ENCODE data around the gene SYT17. TPM values are rescaled to one million over a fixed set of nuclear protein-coding genes. Genes with fewer than 3 reads are reported as not detected.

Gene SYT17
- total RNA-seq, 5 donors from 2014 or later (not counting 1 experiment from before 2014, with no cell fraction given) = 0.23 to 1.4 (median 0.38) TPM; not detected in 2

- Mint-ChIP-seq H3K36me3 (no peaks in the 10 kb centered on the region), H3K27ac (no peak overlapping the region), H3K4me1 (no peaks in the 10 kb centered on the region), H3K4me3 (no peak overlapping the region), H3K9me3 (peaks cover 0 to 14% (median 12%) of the 10 kb centered on the region in 3 donors), H3K27me3 (peaks cover 5 to 9% of the 10 kb centered on the region in 2 donors)
- ChIA-PET POLR2A (no interaction called here), CTCF (no interaction called here)
- Histone ChIP-seq H3K36me3 (ENCODE audit: control insufficient read depth in 2 of 2, extremely low read depth in 1 of 2, insufficient read depth in 1 of 2, low read length in 1 of 2) (no peaks in the 10 kb centered on the region), H3K9me3 (no peaks in the 10 kb centered on the region), H3K27me3 (replicated peaks in 1 of 2; ENCODE audit: control insufficient read depth in 2 of 2, extremely low read depth in 1 of 2, insufficient read depth in 2 of 2, low read length in 1 of 2) (no peaks in the 10 kb centered on the region), H3K4me3 (ENCODE audit: control insufficient read depth in 1 of 2, extremely low read depth in 1 of 2, low read length in 1 of 2) (no peak overlapping the region), H3K4me1 (ENCODE audit: control insufficient read depth in 1 of 2, extremely low read depth in 1 of 2, insufficient read depth in 2 of 2, low read length in 2 of 2) (no peaks in the 10 kb centered on the region), H3K27ac (ENCODE audit: low read length) (no peak overlapping the region)
- ATAC-seq (replicated peaks in 1 of 4) (no peak), DNase-seq (no peak)
Measured at GRCh38 chr16:19225651-19226050, 57.6 kb downstream of the SYT17 start.

GRCh38 chr16:19227643-19228042 lies 59.6 kb downstream of the SYT17 start:
- DNase-seq (no peak), ATAC-seq (replicated peaks in 1 of 4) (no peak)
- ChIA-PET POLR2A (no interaction called here), CTCF (no interaction called here)
- peaks cover 5 to 12% of the 10 kb centered on the region in 2 donors for H3K27me3 Mint-ChIP-seq
- H3K27ac Mint-ChIP-seq = no peak overlapping the region
- H3K36me3 ChIP-seq (ENCODE audit: control insufficient read depth in 2 of 2, extremely low read depth in 1 of 2, insufficient read depth in 1 of 2, low read length in 1 of 2) = no peaks in the 10 kb centered on the region
- no peaks in the 10 kb centered on the region for H3K4me1 ChIP-seq (ENCODE audit: control insufficient read depth in 1 of 2, extremely low read depth in 1 of 2, insufficient read depth in 2 of 2, low read length in 2 of 2)
- H3K4me1 Mint-ChIP-seq = no peaks in the 10 kb centered on the region
- peaks cover 0 to 3% of the 10 kb centered on the region in 2 experiments for H3K27me3 ChIP-seq (replicated peaks in 1 of 2; ENCODE audit: control insufficient read depth in 2 of 2, extremely low read depth in 1 of 2, insufficient read depth in 2 of 2, low read length in 1 of 2)
- no peak overlapping the region for H3K4me3 Mint-ChIP-seq
- WGBS (ENCODE audit: insufficient coverage) = 80% methylated on average over 1 of the region's 2 CpGs
- peaks cover 0 to 14% (median 12%) of the 10 kb centered on the region in 3 donors for H3K9me3 Mint-ChIP-seq
- H3K4me3 ChIP-seq (ENCODE audit: control insufficient read depth in 1 of 2, extremely low read depth in 1 of 2, low read length in 1 of 2) = no peak overlapping the region
- no peak overlapping the region for H3K27ac ChIP-seq (ENCODE audit: low read length)
- H3K9me3 ChIP-seq = no peaks in the 10 kb centered on the region
- no peaks in the 10 kb centered on the region for H3K36me3 Mint-ChIP-seq

- no peak overlapping the region for H3K4me3 ChIP-seq (ENCODE audit: control insufficient read depth in 1 of 2, extremely low read depth in 1 of 2, low read length in 1 of 2)
- WGBS (ENCODE audit: insufficient coverage) = 83% methylated on average over 3 of the region's 4 CpGs
- no peaks in the 10 kb centered on the region for H3K4me1 Mint-ChIP-seq
- no peaks in the 10 kb centered on the region for H3K36me3 Mint-ChIP-seq
- H3K9me3 Mint-ChIP-seq = peaks cover 0 to 14% (median 12%) of the 10 kb centered on the region in 3 donors
- H3K9me3 ChIP-seq = no peaks in the 10 kb centered on the region
- no peaks in the 10 kb centered on the region for H3K36me3 ChIP-seq (ENCODE audit: control insufficient read depth in 2 of 2, extremely low read depth in 1 of 2, insufficient read depth in 1 of 2, low read length in 1 of 2)
- ATAC-seq (replicated peaks in 1 of 4) = no peak
- no peak for DNase-seq
- no peak overlapping the region for H3K4me3 Mint-ChIP-seq
- ChIA-PET CTCF (no interaction called here), POLR2A (no interaction called here)
- H3K27me3 Mint-ChIP-seq = peaks cover 5 to 12% of the 10 kb centered on the region in 2 donors
- no peak overlapping the region for H3K27ac Mint-ChIP-seq
- peaks cover 0 to 5% of the 10 kb centered on the region in 2 experiments for H3K27me3 ChIP-seq (replicated peaks in 1 of 2; ENCODE audit: control insufficient read depth in 2 of 2, extremely low read depth in 1 of 2, insufficient read depth in 2 of 2, low read length in 1 of 2)
- no peak overlapping the region for H3K27ac ChIP-seq (ENCODE audit: low read length)
- no peaks in the 10 kb centered on the region for H3K4me1 ChIP-seq (ENCODE audit: control insufficient read depth in 1 of 2, extremely low read depth in 1 of 2, insufficient read depth in 2 of 2, low read length in 2 of 2)
Measured at GRCh38 chr16:19228052-19228451, 60.0 kb downstream of the SYT17 start.

GRCh38 chr16:19228575-19228974 lies 60.5 kb downstream of the SYT17 start:
- peaks cover 5 to 12% of the 10 kb centered on the region in 2 donors for H3K27me3 Mint-ChIP-seq
- no peak overlapping the region for H3K27ac ChIP-seq (ENCODE audit: low read length)
- H3K36me3 ChIP-seq (ENCODE audit: control insufficient read depth in 2 of 2, extremely low read depth in 1 of 2, insufficient read depth in 1 of 2, low read length in 1 of 2) = no peaks in the 10 kb centered on the region
- ATAC-seq (replicated peaks in 1 of 4) = no peak
- no peak for DNase-seq
- H3K27me3 ChIP-seq (replicated peaks in 1 of 2; ENCODE audit: control insufficient read depth in 2 of 2, extremely low read depth in 1 of 2, insufficient read depth in 2 of 2, low read length in 1 of 2) = peaks cover 0 to 6% of the 10 kb centered on the region in 2 experiments
- WGBS (ENCODE audit: insufficient coverage) = no CpG with 5 or more reads among the region's 3 CpGs
- no peaks in the 10 kb centered on the region for H3K36me3 Mint-ChIP-seq
- H3K27ac Mint-ChIP-seq = no peak overlapping the region
- peaks cover 0 to 14% (median 12%) of the 10 kb centered on the region in 3 donors for H3K9me3 Mint-ChIP-seq
- no peak overlapping the region for H3K4me3 ChIP-seq (ENCODE audit: control insufficient read depth in 1 of 2, extremely low read depth in 1 of 2, low read length in 1 of 2)
- CTCF ChIA-PET = no interaction called here
- H3K4me1 ChIP-seq (ENCODE audit: control insufficient read depth in 1 of 2, extremely low read depth in 1 of 2, insufficient read depth in 2 of 2, low read length in 2 of 2) = no peaks in the 10 kb centered on the region
- no peaks in the 10 kb centered on the region for H3K9me3 ChIP-seq
- POLR2A ChIA-PET = interaction anchor here in 1 of 2 donors (0.6 kb wide), 1 partner anchor 723 kb away, joined by 4 read pairs; no protein-coding TSS in a partner anchor
- H3K4me3 Mint-ChIP-seq = no peak overlapping the region
- no peaks in the 10 kb centered on the region for H3K4me1 Mint-ChIP-seq

- no peaks in the 10 kb centered on the region for H3K4me1 ChIP-seq (ENCODE audit: control insufficient read depth in 1 of 2, extremely low read depth in 1 of 2, insufficient read depth in 2 of 2, low read length in 2 of 2)
- ATAC-seq (replicated peaks in 1 of 4) (no peak), DNase-seq (no peak)
- no peaks in the 10 kb centered on the region for H3K36me3 ChIP-seq (ENCODE audit: control insufficient read depth in 2 of 2, extremely low read depth in 1 of 2, insufficient read depth in 1 of 2, low read length in 1 of 2)
- Mint-ChIP-seq H3K27ac (no peak overlapping the region), H3K9me3 (peaks cover 6 to 14% (median 10%) of the 10 kb centered on the region in 3 donors), H3K36me3 (no peaks in the 10 kb centered on the region), H3K4me1 (no peaks in the 10 kb centered on the region), H3K27me3 (peaks cover 5 to 12% of the 10 kb centered on the region in 2 donors), H3K4me3 (no peak overlapping the region)
- no peak overlapping the region for H3K27ac ChIP-seq (ENCODE audit: low read length)
- H3K9me3 ChIP-seq = no peaks in the 10 kb centered on the region
- ChIA-PET POLR2A (no interaction called here), CTCF (no interaction called here)
- peaks cover 0 to 6% of the 10 kb centered on the region in 2 experiments for H3K27me3 ChIP-seq (replicated peaks in 1 of 2; ENCODE audit: control insufficient read depth in 2 of 2, extremely low read depth in 1 of 2, insufficient read depth in 2 of 2, low read length in 1 of 2)
- 100% methylated on average over 1 of the region's 3 CpGs for WGBS (ENCODE audit: insufficient coverage)
- no peak overlapping the region for H3K4me3 ChIP-seq (ENCODE audit: control insufficient read depth in 1 of 2, extremely low read depth in 1 of 2, low read length in 1 of 2)
Measured at GRCh38 chr16:19230575-19230974, 62.5 kb downstream of the SYT17 start.

GRCh38 chr16:19231881-19232280 lies 63.8 kb downstream of the SYT17 start:
- H3K36me3 Mint-ChIP-seq = no peaks in the 10 kb centered on the region
- H3K9me3 Mint-ChIP-seq = peaks cover 7 to 21% (median 16%) of the 10 kb centered on the region in 3 donors
- POLR2A ChIA-PET = no interaction called here
- DNase-seq (no peak), ATAC-seq (replicated peaks in 1 of 4) (no peak)
- peaks cover 5 to 12% of the 10 kb centered on the region in 2 donors for H3K27me3 Mint-ChIP-seq
- H3K4me3 Mint-ChIP-seq = no peak overlapping the region
- H3K27ac Mint-ChIP-seq = no peak overlapping the region
- Histone ChIP-seq H3K4me1 (ENCODE audit: control insufficient read depth in 1 of 2, extremely low read depth in 1 of 2, insufficient read depth in 2 of 2, low read length in 2 of 2) (no peaks in the 10 kb centered on the region), H3K4me3 (ENCODE audit: control insufficient read depth in 1 of 2, extremely low read depth in 1 of 2, low read length in 1 of 2) (no peak overlapping the region), H3K27ac (ENCODE audit: low read length) (no peak overlapping the region), H3K36me3 (ENCODE audit: control insufficient read depth in 2 of 2, extremely low read depth in 1 of 2, insufficient read depth in 1 of 2, low read length in 1 of 2) (no peaks in the 10 kb centered on the region), H3K27me3 (replicated peaks in 1 of 2; ENCODE audit: control insufficient read depth in 2 of 2, extremely low read depth in 1 of 2, insufficient read depth in 2 of 2, low read length in 1 of 2) (peaks cover 0 to 6% of the 10 kb centered on the region in 2 experiments), H3K9me3 (no peaks in the 10 kb centered on the region)
- CTCF ChIA-PET = interaction anchor here in 1 of 2 donors (0.6 kb wide), 2 partner anchors 29 to 49 kb away, joined by 3 to 4 read pairs; no protein-coding TSS in a partner anchor
- WGBS (ENCODE audit: insufficient coverage) = 88% methylated on average over 8 of the region's 8 CpGs
- no peaks in the 10 kb centered on the region for H3K4me1 Mint-ChIP-seq

- Histone ChIP-seq H3K4me1 (ENCODE audit: control insufficient read depth in 1 of 2, extremely low read depth in 1 of 2, insufficient read depth in 2 of 2, low read length in 2 of 2) (no peaks in the 10 kb centered on the region), H3K4me3 (ENCODE audit: control insufficient read depth in 1 of 2, extremely low read depth in 1 of 2, low read length in 1 of 2) (no peak overlapping the region), H3K9me3 (no peaks in the 10 kb centered on the region), H3K27ac (ENCODE audit: low read length) (no peak overlapping the region), H3K36me3 (ENCODE audit: control insufficient read depth in 2 of 2, extremely low read depth in 1 of 2, insufficient read depth in 1 of 2, low read length in 1 of 2) (no peaks in the 10 kb centered on the region), H3K27me3 (replicated peaks in 1 of 2; ENCODE audit: control insufficient read depth in 2 of 2, extremely low read depth in 1 of 2, insufficient read depth in 2 of 2, low read length in 1 of 2) (peaks cover 0 to 6% of the 10 kb centered on the region in 2 experiments)
- H3K36me3 Mint-ChIP-seq = no peaks in the 10 kb centered on the region
- ATAC-seq (replicated peaks in 1 of 4) (no peak), DNase-seq (no peak)
- POLR2A ChIA-PET = no interaction called here
- no peak overlapping the region for H3K4me3 Mint-ChIP-seq
- 71% methylated on average over 3 of the region's 5 CpGs for WGBS (ENCODE audit: insufficient coverage)
- H3K27me3 Mint-ChIP-seq = peaks cover 4 to 8% of the 10 kb centered on the region in 2 donors
- H3K4me1 Mint-ChIP-seq = no peaks in the 10 kb centered on the region
- no peak overlapping the region for H3K27ac Mint-ChIP-seq
- CTCF ChIA-PET = no interaction called here
- H3K9me3 Mint-ChIP-seq = peaks cover 7 to 21% (median 16%) of the 10 kb centered on the region in 3 donors
Measured at GRCh38 chr16:19232988-19233387, 64.9 kb downstream of the SYT17 start.
